NCI-H1092 treated with DMSO at 0.1 percent for 48 hours (cell line): ENCODE data around the gene POU2F3.

Experiments used
- DNase-seq: peaks from one replicate; lab custom pipeline; 2025; lab: John Stamatoyannopoulos, UW

Gene POU2F3

GRCh38 chr11:120316880-120317688, 77.1 kb downstream of the POU2F3 start:
- no peak for DNase-seq

DNA sequence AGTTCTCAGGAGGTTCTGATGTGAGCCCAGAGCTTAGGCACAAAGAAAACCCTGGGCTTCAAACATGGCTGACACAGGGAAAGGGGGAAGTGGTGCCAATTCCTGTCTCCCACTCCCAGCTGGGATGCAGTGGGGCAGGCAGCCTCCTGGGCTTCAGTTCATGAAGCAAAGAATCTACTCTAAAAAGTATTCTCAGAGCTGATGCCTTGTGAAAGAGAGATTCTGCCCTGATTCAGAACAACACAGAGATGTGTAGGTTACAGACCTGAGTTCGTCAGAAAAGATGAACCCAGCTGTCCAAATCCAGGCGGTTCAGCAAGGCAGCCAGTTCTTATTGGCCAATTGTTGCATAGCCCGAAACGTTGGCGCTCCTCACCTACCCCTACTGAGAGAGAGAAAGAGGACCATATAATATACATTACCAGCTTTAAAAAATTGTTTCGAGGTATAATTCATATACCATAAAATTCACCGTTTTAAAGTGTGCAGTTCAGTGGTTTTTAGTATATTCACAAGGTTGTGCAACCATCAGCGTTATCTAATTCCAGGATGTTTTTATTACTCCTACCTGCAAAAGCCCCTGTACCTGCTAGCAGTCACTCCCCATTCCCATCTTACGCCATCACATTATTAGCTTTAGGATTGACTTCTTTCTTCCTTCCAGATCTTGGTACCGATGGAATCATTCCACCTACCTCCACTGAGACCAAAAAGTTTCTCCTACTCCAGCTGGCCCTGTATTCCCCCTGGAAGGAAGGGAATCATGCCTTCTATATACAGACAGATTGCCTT, 77.9 kb downstream of the POU2F3 start:
- no peak for DNase-seq

DNA sequence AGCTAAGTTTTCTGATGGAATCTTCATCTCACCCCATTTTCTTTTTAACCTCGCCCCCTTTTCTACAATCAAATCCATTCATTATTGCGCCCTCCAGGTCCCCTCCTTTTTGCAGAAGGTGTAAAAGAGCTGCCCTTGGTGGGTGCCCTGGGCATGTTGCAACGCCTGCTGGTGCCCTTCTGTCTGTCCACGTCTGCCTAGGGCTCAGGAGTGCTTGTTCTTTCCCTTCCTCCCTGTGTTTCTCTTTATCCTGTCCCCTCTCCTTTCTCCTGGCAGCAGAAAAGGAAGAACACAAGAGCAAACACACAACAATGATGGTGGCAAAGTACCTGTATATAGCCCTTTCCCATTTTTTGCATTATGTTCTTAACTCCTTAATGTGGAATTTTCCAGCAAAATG, 79.0 kb downstream of the POU2F3 start:
- DNase-seq = no peak

DNA sequence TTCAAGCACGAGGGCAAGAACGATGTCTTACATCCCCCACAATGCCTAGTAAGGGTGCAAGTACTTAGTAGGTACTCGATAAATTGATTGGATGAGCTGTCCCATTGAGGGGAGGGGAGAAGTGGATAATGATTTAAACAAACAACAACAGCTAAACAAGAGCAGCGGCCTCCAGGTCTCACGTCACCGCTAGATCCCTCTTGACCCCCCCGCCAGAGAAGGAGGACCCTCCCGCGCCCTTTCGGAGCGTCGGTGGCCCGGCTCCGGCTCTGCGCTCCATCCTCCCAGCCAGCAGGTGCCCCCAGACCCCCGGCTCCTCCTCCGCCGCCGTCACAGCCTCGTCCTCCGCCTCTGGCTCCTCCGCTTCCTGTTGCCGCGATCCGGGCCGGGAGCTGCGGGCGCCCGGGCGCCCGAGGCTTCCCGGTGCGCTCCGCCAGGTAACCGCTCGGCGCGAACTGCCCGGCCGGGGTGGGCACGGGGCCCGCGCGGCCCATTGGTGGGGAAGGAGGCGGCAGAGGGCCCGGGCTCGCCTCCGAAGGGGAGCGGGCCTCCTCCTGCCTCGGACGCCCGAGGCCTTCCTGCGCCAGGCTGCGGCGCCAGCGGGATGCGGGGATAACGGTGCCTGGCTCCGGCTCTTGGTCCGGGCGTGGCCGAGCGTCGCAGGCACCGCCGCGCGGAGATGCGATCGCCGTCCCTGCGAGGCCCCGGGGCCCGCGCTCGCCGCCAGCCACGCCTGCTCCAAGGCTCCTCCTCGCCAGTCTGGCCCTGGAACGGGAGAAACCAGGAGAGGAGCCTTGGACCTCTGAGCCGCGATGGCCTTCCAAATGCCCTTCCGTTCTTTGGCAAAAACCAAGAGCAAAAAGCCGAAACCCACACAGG, 85.2 kb downstream of the POU2F3 start, which contains the start of gene TLCD5:
TLCD5 (plus strand) TSS at position 368 of the 879 bp plus-strand sequence. CDS start 2,143 bp downstream, outside the sequence.
- DNase-seq = peak; percentile 86

DNA sequence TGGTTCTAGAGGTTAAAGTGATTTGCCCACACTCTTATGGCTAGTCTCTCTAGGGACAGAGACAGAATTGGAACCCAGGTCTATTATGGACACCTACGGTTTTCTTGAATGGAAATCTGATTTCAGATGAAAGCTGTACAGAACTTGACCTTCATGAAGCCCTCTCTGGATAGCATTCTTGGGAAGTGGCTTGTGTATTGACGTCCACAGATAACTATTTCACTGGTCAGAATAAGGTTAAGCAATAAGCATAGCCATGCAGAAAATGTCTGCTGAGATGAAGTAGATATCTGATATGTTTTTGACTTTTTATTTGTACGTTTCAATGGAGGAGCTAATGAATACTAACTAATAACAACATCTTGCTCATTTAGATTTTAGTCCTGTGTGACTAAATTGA, 86.3 kb downstream of the POU2F3 start:
- no peak for DNase-seq

DNA sequence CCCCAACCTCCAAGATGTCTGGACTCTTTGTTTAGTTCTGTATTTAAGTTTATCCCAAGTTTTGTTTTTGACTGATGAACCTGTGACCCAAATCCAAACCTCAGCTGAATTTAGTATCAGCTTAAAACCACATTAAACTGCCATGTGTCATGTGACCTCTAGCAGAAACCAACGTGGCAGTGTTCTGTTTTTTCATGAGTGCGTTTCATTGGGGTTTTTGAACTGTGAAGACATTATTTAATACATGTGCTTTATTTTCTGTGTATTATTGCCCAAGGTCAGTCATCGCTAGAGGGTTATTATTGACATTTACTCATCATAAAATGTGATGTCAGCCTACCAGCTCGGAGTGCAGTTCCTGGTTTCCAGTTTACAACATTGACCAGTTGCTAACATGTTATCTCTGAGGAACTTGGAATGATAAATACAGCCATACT, 86.9 kb downstream of the POU2F3 start:
- DNase-seq = no peak

DNA sequence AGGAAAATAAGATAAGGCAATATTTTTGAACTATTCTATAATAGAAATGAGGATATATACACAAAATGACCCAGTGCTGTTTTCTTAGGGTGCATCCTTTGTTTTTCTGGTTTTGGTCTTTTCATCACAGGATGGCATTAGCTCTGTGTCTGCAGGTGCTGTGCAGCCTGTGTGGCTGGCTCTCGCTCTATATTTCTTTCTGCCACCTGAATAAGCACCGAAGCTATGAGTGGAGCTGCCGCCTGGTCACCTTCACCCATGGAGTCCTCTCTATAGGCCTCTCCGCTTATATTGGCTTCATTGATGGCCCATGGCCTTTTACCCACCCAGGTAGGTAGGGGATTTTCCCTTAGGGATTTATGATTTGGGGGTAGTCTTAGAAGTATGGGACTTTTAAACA, 87.4 kb downstream of the POU2F3 start:
- DNase-seq = no peak

DNA sequence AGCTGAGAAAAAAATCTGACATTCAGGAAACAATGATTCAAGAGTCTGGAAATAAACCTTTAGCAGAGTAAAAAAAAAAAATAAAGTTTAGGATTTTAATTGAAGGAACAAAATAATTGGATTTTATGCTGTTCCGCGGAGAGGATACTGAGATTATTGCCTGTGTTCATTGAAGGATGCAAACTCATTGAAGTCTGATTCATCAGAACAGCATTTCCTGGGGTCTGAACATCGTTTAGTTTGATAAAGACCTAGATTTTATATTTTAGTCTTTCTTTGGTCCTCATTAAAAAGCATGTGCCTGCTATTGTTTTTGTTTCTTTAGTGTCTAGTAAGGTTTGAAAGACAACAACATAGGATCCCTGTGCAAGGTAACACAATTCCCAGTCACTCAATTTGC, 89.6 kb downstream of the POU2F3 start:
- DNase-seq = no peak

DNA sequence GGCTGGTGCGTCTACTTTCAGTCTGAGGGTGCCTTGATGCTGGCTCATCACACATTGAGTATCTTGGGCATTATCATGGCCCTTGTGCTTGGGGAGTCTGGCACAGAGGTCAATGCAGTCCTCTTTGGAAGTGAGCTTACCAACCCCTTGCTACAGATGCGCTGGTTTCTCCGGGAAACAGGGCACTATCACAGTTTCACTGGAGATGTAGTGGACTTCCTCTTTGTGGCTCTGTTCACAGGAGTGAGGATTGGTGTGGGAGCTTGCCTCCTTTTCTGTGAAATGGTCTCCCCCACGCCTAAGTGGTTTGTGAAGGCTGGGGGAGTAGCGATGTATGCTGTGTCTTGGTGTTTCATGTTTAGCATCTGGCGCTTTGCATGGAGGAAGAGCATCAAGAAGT, 90.1 kb downstream of the POU2F3 start:
- no peak for DNase-seq

DNA sequence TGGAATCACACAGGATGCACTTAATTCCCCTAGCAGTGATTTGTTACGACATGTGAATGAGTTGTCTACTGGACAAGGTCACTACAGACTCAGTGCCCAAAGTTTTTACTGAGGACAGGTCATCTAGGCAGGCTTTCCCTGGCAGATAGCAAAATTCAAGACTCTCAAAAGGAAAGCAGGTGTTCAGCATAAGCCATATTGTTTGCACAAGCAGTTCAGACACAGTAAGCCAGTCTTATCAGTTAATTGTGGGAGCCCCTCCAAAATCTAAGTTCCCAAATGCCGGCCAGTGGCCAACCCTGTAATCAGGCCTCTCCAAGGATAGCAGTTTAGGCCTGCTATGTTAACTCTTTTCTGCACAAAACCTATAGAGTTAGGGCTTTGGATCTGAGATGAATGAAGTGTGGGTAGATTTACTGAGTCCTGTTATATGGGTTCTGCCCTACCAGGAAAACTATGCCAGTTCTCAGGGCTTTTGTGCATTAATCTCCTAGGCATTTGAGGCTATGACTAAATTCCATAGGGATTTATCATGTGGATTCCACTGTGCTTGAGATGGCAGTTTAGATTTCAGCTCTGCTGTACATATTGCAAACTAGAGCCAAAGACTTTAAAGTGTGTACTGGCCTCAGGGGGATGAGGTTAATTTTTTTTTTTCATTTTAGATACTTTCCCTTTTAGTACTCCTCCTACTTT, 91.5 kb downstream of the POU2F3 start:
- DNase-seq = no peak

GRCh38 chr11:120332822-120333716, 93.1 kb downstream of the POU2F3 start:
- DNase-seq = no peak

GRCh38 chr11:120333801-120334200, 93.9 kb downstream of the POU2F3 start:
- no peak for DNase-seq

GRCh38 chr11:120334332-120334731, 94.4 kb downstream of the POU2F3 start:
- no peak for DNase-seq

GRCh38 chr11:120334894-120335462, 95.0 kb downstream of the POU2F3 start:
- peak; percentile 85 for DNase-seq

DNA sequence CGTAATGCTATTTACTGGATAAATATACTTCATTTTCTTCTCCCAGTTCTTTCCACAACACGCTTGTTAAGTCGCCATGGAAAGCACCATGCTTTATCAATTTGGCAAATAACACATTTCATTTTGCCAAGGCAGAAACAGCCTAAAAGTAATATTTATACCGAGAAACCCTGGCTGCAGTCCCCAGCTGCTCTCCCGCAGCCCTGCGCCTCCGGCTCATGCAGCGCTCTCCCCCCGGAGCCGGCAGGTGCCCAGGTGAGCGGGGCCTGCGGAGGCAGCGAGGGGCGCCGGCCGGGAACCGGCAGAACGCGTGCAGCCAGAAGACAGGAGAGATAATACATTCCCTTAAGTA, 95.6 kb downstream of the POU2F3 start:
- DNase-seq = no peak

- peak; percentile 94 for DNase-seq
Observed at GRCh38 chr11:120335908-120336640, 96.1 kb downstream of the POU2F3 start, which contains the start of gene ARHGEF12. ARHGEF12 (plus strand) TSS chr11:120336413; CDS start chr11:120337244, 831 bp downstream.

GRCh38 chr11:120336641-120337354, 96.9 kb downstream of the POU2F3 start:
- DNase-seq = peak; percentile 57

- no peak for DNase-seq
Observed at GRCh38 chr11:120337355-120338106, 97.6 kb downstream of the POU2F3 start.
